Immature natural killer cell (primary cell): ENCODE measurements around the gene GPRC5C. TPM values are rescaled to one million over a fixed set of nuclear protein-coding genes. Genes with fewer than 3 reads are reported as not detected.

ENCODE experiments used
- DNase-seq, 3 donors: peaks; one replicate each; pipeline ENCODE4 v3.0.0; 2022; ENCODE audit warnings: mixed read lengths in 1 of 3
- H3K27ac Mint-ChIP-seq, 6 donors: one replicate each; pipeline ENCODE4 v1.8.0; 2020; ENCODE audit warnings: mixed read lengths in 6 of 6, mild to moderate bottlenecking in 5 of 6, inconsistent platforms in 4 of 6, moderate library complexity in 3 of 6
- H3K27me3 Mint-ChIP-seq, 3 donors: one replicate each; pipeline ENCODE4 v1.8.0; 2020 to 2021; ENCODE audit warnings: low read depth in 3 of 3, mild to moderate bottlenecking in 3 of 3, mixed read lengths in 3 of 3, moderate library complexity in 3 of 3, inconsistent platforms in 1 of 3
- H3K36me3 Mint-ChIP-seq, 3 donors: one replicate each; pipeline ENCODE4 v1.8.0; 2020; ENCODE audit warnings: mixed read lengths in 3 of 3, inconsistent platforms in 2 of 3, mild to moderate bottlenecking in 2 of 3
- H3K4me1 Mint-ChIP-seq, 2 donors: one replicate each; pipeline ENCODE4 v1.8.0; 2020; ENCODE audit warnings: inconsistent platforms in 2 of 2, mild to moderate bottlenecking in 2 of 2, mixed read lengths in 2 of 2, moderate library complexity in 1 of 2
- H3K4me3 Mint-ChIP-seq, 5 donors: one replicate each; pipeline ENCODE4 v1.8.0; 2020; ENCODE audit warnings: mild to moderate bottlenecking in 5 of 5, mixed read lengths in 5 of 5, inconsistent platforms in 3 of 5, moderate library complexity in 3 of 5
- H3K9me3 Mint-ChIP-seq, 6 donors: one replicate each; pipeline ENCODE4 v1.8.0; 2020; ENCODE audit warnings: mild to moderate bottlenecking in 6 of 6, mixed read lengths in 6 of 6, inconsistent platforms in 4 of 6, moderate library complexity in 3 of 6
- polyA plus RNA-seq, 3 donors: library from polyadenylated mRNA; unstranded; fragments of 300-500 nt; fragmentation: Illumina TruSeq; gene quantifications; one replicate each; pipeline ENCODE4 v1.2.3, GENCODE V29; 2021

GPRC5C gene
- 1 to 10 TPM in 1 of 3 donors, under 1 TPM in 1, not detected in 1; 0.89 to 3.2 TPM for polyA plus RNA-seq

GRCh38 chr17:74431568-74432423, at the start of gene GPRC5C:
TSS of gene GPRC5C (plus strand) at chr17:74432088. CDS start at chr17:74439777, 7,689 bp downstream.
- no peak within 1 kb of the TSS for H3K27ac Mint-ChIP-seq
- peaks cover 0 to under 1% (median 0%) of the 10 kb centered on the region in 3 donors for H3K36me3 Mint-ChIP-seq
- peaks cover 16 to 27% (median 18%) of the 10 kb centered on the region in 3 donors for H3K27me3 Mint-ChIP-seq
- H3K4me3 Mint-ChIP-seq, result peak within 1 kb of the TSS; percentile 67 to 79 (median 71)
- H3K4me1 Mint-ChIP-seq, result peaks cover 14 to 16% of the 10 kb centered on the region in 2 donors
- H3K9me3 Mint-ChIP-seq, result peaks cover 0 to 2% (median 0%) of the 10 kb centered on the region in 6 donors
- peak; percentile 34 to 47 (median 37) for DNase-seq

- H3K27me3 Mint-ChIP-seq, result peaks cover 2 to 5% (median 3%) of the 10 kb centered on the region in 3 donors
- peaks cover 34 to 41% of the 10 kb centered on the region in 2 donors for H3K4me1 Mint-ChIP-seq
- H3K4me3 Mint-ChIP-seq, result no peak overlapping the region
- H3K9me3 Mint-ChIP-seq, result no peaks in the 10 kb centered on the region
- H3K36me3 Mint-ChIP-seq, result no peaks in the 10 kb centered on the region
- peak overlapping the region; percentile 1 to 72 (median 10) for H3K27ac Mint-ChIP-seq
- no peak for DNase-seq
These were observed 48.7 kb upstream of the GPRC5C start for GRCh38 chr17:74383141-74383540.

GRCh38 chr17:74385201-74385600, 46.7 kb upstream of the GPRC5C start:
- DNase-seq, result no peak
- Mint-ChIP-seq H3K27ac (peak overlapping the region in 3 of 6 donors; percentile 9 to 55 (median 53)), H3K4me3 (no peak overlapping the region), H3K27me3 (peaks cover 2 to 5% (median 2%) of the 10 kb centered on the region in 3 donors), H3K4me1 (peaks cover 14 to 20% of the 10 kb centered on the region in 2 donors), H3K9me3 (no peaks in the 10 kb centered on the region), H3K36me3 (no peaks in the 10 kb centered on the region)

GRCh38 chr17:74386386-74386785, 45.5 kb upstream of the GPRC5C start:
- Mint-ChIP-seq H3K27ac (peak overlapping the region in 3 of 6 donors; percentile 7 to 77 (median 52)), H3K27me3 (peaks cover 2 to 5% (median 4%) of the 10 kb centered on the region in 3 donors), H3K9me3 (no peaks in the 10 kb centered on the region), H3K4me1 (peaks cover 3 to 10% of the 10 kb centered on the region in 2 donors), H3K36me3 (no peaks in the 10 kb centered on the region), H3K4me3 (no peak overlapping the region)
- no peak for DNase-seq

- no peak for DNase-seq
- Mint-ChIP-seq H3K9me3 (no peaks in the 10 kb centered on the region), H3K27ac (peak overlapping the region in 1 of 6 donors; percentile 5), H3K4me3 (no peak overlapping the region), H3K36me3 (no peaks in the 10 kb centered on the region), H3K4me1 (peaks cover 3 to 11% of the 10 kb centered on the region in 2 donors), H3K27me3 (peaks cover 3 to 6% (median 4%) of the 10 kb centered on the region in 3 donors)
These were observed 44.3 kb upstream of the GPRC5C start for GRCh38 chr17:74387365-74388218.

- peaks cover 3 to 11% of the 10 kb centered on the region in 2 donors for H3K4me1 Mint-ChIP-seq
- H3K27me3 Mint-ChIP-seq, result peaks cover 3 to 4% (median 4%) of the 10 kb centered on the region in 3 donors
- DNase-seq, result no peak
- no peaks in the 10 kb centered on the region for H3K9me3 Mint-ChIP-seq
- H3K36me3 Mint-ChIP-seq, result no peaks in the 10 kb centered on the region
- no peak overlapping the region for H3K4me3 Mint-ChIP-seq
- H3K27ac Mint-ChIP-seq, result no peak overlapping the region
These were observed 42.7 kb upstream of the GPRC5C start for GRCh38 chr17:74389084-74389753.

- H3K36me3 Mint-ChIP-seq, result no peaks in the 10 kb centered on the region
These were observed 41.8 kb upstream of the GPRC5C start for GRCh38 chr17:74389937-74390679.

GRCh38 chr17:74390680-74391653, 40.9 kb upstream of the GPRC5C start:
- Mint-ChIP-seq H3K27ac (no peak overlapping the region), H3K4me3 (no peak overlapping the region)
- DNase-seq, result no peak

More at GRCh38 chr17:74389937-74390679, 41.8 kb upstream of the GPRC5C start:
- Mint-ChIP-seq H3K4me3 (no peak overlapping the region), H3K9me3 (no peaks in the 10 kb centered on the region), H3K27me3 (peaks cover 1 to 4% (median 4%) of the 10 kb centered on the region in 3 donors), H3K4me1 (peaks cover 3 to 11% of the 10 kb centered on the region in 2 donors), H3K27ac (no peak overlapping the region)
- DNase-seq, result no peak

GRCh38 chr17:74391771-74392170, 40.1 kb upstream of the GPRC5C start:
- Mint-ChIP-seq H3K27me3 (peaks cover 1 to 3% (median 2%) of the 10 kb centered on the region in 3 donors), H3K9me3 (no peaks in the 10 kb centered on the region), H3K4me3 (no peak overlapping the region), H3K4me1 (peaks cover 0 to 6% of the 10 kb centered on the region in 2 donors), H3K36me3 (no peaks in the 10 kb centered on the region), H3K27ac (no peak overlapping the region)
- DNase-seq, result no peak

More at GRCh38 chr17:74390680-74391653, 40.9 kb upstream of the GPRC5C start:
- peaks cover 3 to 11% of the 10 kb centered on the region in 2 donors for H3K4me1 Mint-ChIP-seq
- H3K9me3 Mint-ChIP-seq, result no peaks in the 10 kb centered on the region
- H3K27me3 Mint-ChIP-seq, result peaks cover 1 to 3% (median 2%) of the 10 kb centered on the region in 3 donors
- no peaks in the 10 kb centered on the region for H3K36me3 Mint-ChIP-seq

- H3K36me3 Mint-ChIP-seq, result no peaks in the 10 kb centered on the region
- peaks cover 1 to 3% (median 2%) of the 10 kb centered on the region in 3 donors for H3K27me3 Mint-ChIP-seq
- H3K9me3 Mint-ChIP-seq, result no peaks in the 10 kb centered on the region
- no peak overlapping the region for H3K27ac Mint-ChIP-seq
- H3K4me1 Mint-ChIP-seq, result peaks cover 0 to 6% of the 10 kb centered on the region in 2 donors
- H3K4me3 Mint-ChIP-seq, result no peak overlapping the region
- DNase-seq, result no peak
These were observed 39.0 kb upstream of the GPRC5C start for GRCh38 chr17:74392848-74393247.

- H3K9me3 Mint-ChIP-seq, result no peaks in the 10 kb centered on the region
- H3K4me3 Mint-ChIP-seq, result no peak overlapping the region
- peaks cover 0 to 6% of the 10 kb centered on the region in 2 donors for H3K4me1 Mint-ChIP-seq
- DNase-seq, result no peak
- H3K27me3 Mint-ChIP-seq, result peaks cover 1 to 3% (median 2%) of the 10 kb centered on the region in 3 donors
- no peak overlapping the region for H3K27ac Mint-ChIP-seq
- no peaks in the 10 kb centered on the region for H3K36me3 Mint-ChIP-seq
These were observed 38.4 kb upstream of the GPRC5C start for GRCh38 chr17:74393346-74393942.
